Measurements from ENCODE around the gene ARMCX1. TPM values are rescaled to one million over a fixed set of nuclear protein-coding genes. Genes with fewer than 3 reads are reported as not detected.
"Not testable (repeated sequence)": the region's sequence is repeated elsewhere in the genome, so short reads cannot be mapped to it uniquely, and the experiment has no call there.

The ARMCX1 gene
- 10 to 100 TPM; 28.5 to 43.4 (median 36.9) TPM for total RNA-seq

GRCh38 chrX:101550362-101550750 lies at the start of gene ARMCX1:
TSS of gene ARMCX1 (plus strand) at chrX:101550547. CDS start at chrX:101552931, 2,384 bp downstream.
- peak within 1 kb of the TSS; percentile 83 to 95 for H3K27ac ChIP-seq
- TF ChIP-seq POLR2AphosphoS5 (IDR thresholded peaks at IDR 0.05) (peak; percentile 52 to 64 (median 63)), POLR2A (IDR thresholded peaks at IDR 0.05) (no peak), CTCF (IDR thresholded peaks at IDR 0.05) (no peak)
- H3K4me3 ChIP-seq, result peak within 1 kb of the TSS; percentile 56 to 64 (median 58)
- H3K27me3 ChIP-seq, result peaks cover 0 to 23% of the 10 kb centered on the region in 2 donors
- intact Hi-C loops (cut with DNase I; ENCODE audit: low total_unique reads), result no loop called here
- H3K4me1 ChIP-seq, result no peaks in the 10 kb centered on the region
- H3K36me3 ChIP-seq, result no peaks in the 10 kb centered on the region
- no peaks in the 10 kb centered on the region for H3K9me3 ChIP-seq
- DNase-seq (ENCODE audit: low spot score in 2 of 2), result peak; percentile 34 to 54

- H3K36me3 ChIP-seq; H3K27me3 ChIP-seq; H3K27ac ChIP-seq; H3K4me1 ChIP-seq; H3K9me3 ChIP-seq; H3K4me3 ChIP-seq; DNase-seq (ENCODE audit: low spot score in 2 of 2); intact Hi-C loops (cut with DNase I; ENCODE audit: low total_unique reads): not testable (repeated sequence)
Measured at GRCh38 chrX:101502929-101503328, 47.4 kb upstream of the ARMCX1 start.

- Histone ChIP-seq H3K9me3 (no peaks in the 10 kb centered on the region), H3K27ac (no peak overlapping the region), H3K27me3 (peaks cover 0 to 10% of the 10 kb centered on the region in 2 donors), H3K36me3 (no peaks in the 10 kb centered on the region), H3K4me1 (no peaks in the 10 kb centered on the region), H3K4me3 (no peak overlapping the region)
- no peak for DNase-seq (ENCODE audit: low spot score in 2 of 2)
- intact Hi-C loops (cut with DNase I; ENCODE audit: low total_unique reads), result no loop called here
- TF ChIP-seq CTCF (IDR thresholded peaks at IDR 0.05) (no peak), POLR2AphosphoS5 (IDR thresholded peaks at IDR 0.05) (no peak), POLR2A (IDR thresholded peaks at IDR 0.05) (no peak)
Measured at GRCh38 chrX:101507372-101507771, 43.0 kb upstream of the ARMCX1 start.

- DNase-seq (ENCODE audit: low spot score in 2 of 2), result no peak
- H3K4me1 ChIP-seq, result no peaks in the 10 kb centered on the region
- no peaks in the 10 kb centered on the region for H3K9me3 ChIP-seq
- H3K36me3 ChIP-seq, result no peaks in the 10 kb centered on the region
- peaks cover 0 to 10% of the 10 kb centered on the region in 2 donors for H3K27me3 ChIP-seq
- no peak for TF ChIP-seq POLR2AphosphoS5 (IDR thresholded peaks at IDR 0.05)
- TF ChIP-seq POLR2A (IDR thresholded peaks at IDR 0.05), result no peak
- no peak for TF ChIP-seq CTCF (IDR thresholded peaks at IDR 0.05)
- intact Hi-C loops (cut with DNase I; ENCODE audit: low total_unique reads), result no loop called here
- no peak overlapping the region for H3K4me3 ChIP-seq
- no peak overlapping the region for H3K27ac ChIP-seq
Measured at GRCh38 chrX:101507986-101508385, 42.4 kb upstream of the ARMCX1 start.

GRCh38 chrX:101530944-101531343 lies 19.4 kb upstream of the ARMCX1 start:
- TF ChIP-seq CTCF (IDR thresholded peaks at IDR 0.05) (no peak), POLR2AphosphoS5 (IDR thresholded peaks at IDR 0.05) (no peak), POLR2A (IDR thresholded peaks at IDR 0.05) (no peak)
- Histone ChIP-seq H3K4me3 (no peak overlapping the region), H3K27ac (no peak overlapping the region), H3K36me3 (no peaks in the 10 kb centered on the region), H3K27me3 (peaks cover 0 to 3% of the 10 kb centered on the region in 2 donors), H3K9me3 (peaks cover 0 to 5% of the 10 kb centered on the region in 2 donors), H3K4me1 (no peaks in the 10 kb centered on the region)
- intact Hi-C loops (cut with DNase I; ENCODE audit: low total_unique reads), result no loop called here
- no peak for DNase-seq (ENCODE audit: low spot score in 2 of 2)

- Histone ChIP-seq H3K4me1 (no peaks in the 10 kb centered on the region), H3K27ac (no peak overlapping the region), H3K9me3 (peaks cover 0 to 5% of the 10 kb centered on the region in 2 donors), H3K36me3 (no peaks in the 10 kb centered on the region), H3K27me3 (peaks cover 2 to 7% of the 10 kb centered on the region in 2 donors), H3K4me3 (no peak overlapping the region)
- intact Hi-C loops (cut with DNase I; ENCODE audit: low total_unique reads), result no loop called here
- TF ChIP-seq CTCF (IDR thresholded peaks at IDR 0.05) (no peak), POLR2AphosphoS5 (IDR thresholded peaks at IDR 0.05) (no peak), POLR2A (IDR thresholded peaks at IDR 0.05) (no peak)
- DNase-seq (ENCODE audit: low spot score in 2 of 2), result no peak
Measured at GRCh38 chrX:101539116-101539515, 11.2 kb upstream of the ARMCX1 start.

All from breast epithelium (tissue), 4 donors.